HepG2 (cell line): ENCODE data around the gene AXIN2. TPM values are rescaled to one million over a fixed set of nuclear protein-coding genes. Genes with fewer than 3 reads are reported as not detected.
A peak's percentile ranks its signal among the peaks of the same experiment; 100 is the strongest.

Source experiments
- ATAC-seq: fragments of 200-7000 bp; cut with Tn5 transposase; 3 replicates; pipeline ENCODE4 v1.9.1; 2020; ENCODE audit warnings: mild to moderate bottlenecking, moderate library complexity
- BruUV-seq: library from RNA; stranded (reverse); fragments of 400-500 nt; replicated peaks from 2 replicates; lab custom pipeline; 2021; lab: Mats Ljungman, UMichigan
- CTCF ChIA-PET: fragments of 300-600 bp; formaldehyde crosslinking; extraction: SDS; loops from one replicate; lab custom pipeline; 2021; ENCODE audit warnings: low total read pairs, inconsistent platforms, low intra/inter-chr PET ratio; lab: Yijun Ruan, JAX
- POLR2A ChIA-PET: fragments of 350-600 bp; sonication (Branson Sonifier 250); formaldehyde crosslinking; loops from one replicate; lab custom pipeline; 2020; ENCODE audit warnings: antibody characterized with exemption, inconsistent platforms; lab: Yijun Ruan, JAX
- DNase-seq: peaks from one replicate; pipeline ENCODE4 v3.0.0-alpha.2; 2015; ENCODE audit warnings: low spot score
- FAIRE-seq: peaks from 3 replicates; lab custom pipeline; 2011; peaks lifted over from hg19 to GRCh38; lab: Jason Lieb, UNC
- H2AFZ ChIP-seq: one replicate; pipeline ENCODE4 v1.6.1; 2011; ENCODE audit warnings: low read length, inconsistent platforms
- H3K27ac ChIP-seq: fragments of 300-600 bp; 3 replicates; pipeline ENCODE4 v1.8.0; 2011; ENCODE audit warnings: mixed run types, mild to moderate bottlenecking, mixed read lengths, low read length, inconsistent platforms; ENCODE audit not compliant: insufficient read depth; ENCODE audit errors: extremely low read length
- H3K27me3 ChIP-seq, 2 experiments: fragments of 200-600 bp in 1 of 2; 2 replicates in 1 of 2; 3 replicates in 1 of 2; pipeline versions ENCODE4 v1.6.0 to v1.8.0; 2011; ENCODE audit warnings: low read length in 2 of 2, mild to moderate bottlenecking in 2 of 2, moderate library complexity in 2 of 2, inconsistent platforms in 1 of 2; ENCODE audit not compliant: insufficient read depth in 2 of 2, control insufficient read depth in 1 of 2
- H3K36me3 ChIP-seq, 2 experiments: fragments of 200-600 bp in 1 of 2; replicated peaks in 1 of 2; 2 replicates in 1 of 2; 3 replicates in 1 of 2; pipeline versions ENCODE4 v1.5.1 to v1.8.0; 2011; ENCODE audit warnings: low read length in 2 of 2, inconsistent platforms in 1 of 2; ENCODE audit not compliant: insufficient read depth in 2 of 2, control insufficient read depth in 1 of 2
- H3K4me1 ChIP-seq: 2 replicates; pipeline ENCODE4 v1.5.1; 2012; ENCODE audit warnings: low read length, inconsistent platforms; ENCODE audit not compliant: insufficient read depth
- H3K4me2 ChIP-seq: 2 replicates; pipeline ENCODE4 v1.6.0; 2011; ENCODE audit warnings: low read depth, low read length, inconsistent platforms
- H3K4me3 ChIP-seq, 3 experiments: fragments of 200-600 bp in 1 of 3; sonication (generic), shearing (Covaris generic) in 1 of 3; replicated peaks in 1 of 3; 2 replicates each; pipeline ENCODE4 v1.5.1; 2011 to 2016; ENCODE audit warnings: low read length in 3 of 3, inconsistent platforms in 2 of 3, low read depth in 2 of 3, mild to moderate bottlenecking in 2 of 3, control low read depth in 1 of 3, mixed read lengths in 1 of 3; ENCODE audit not compliant: insufficient read depth in 1 of 3
- H3K79me2 ChIP-seq: one replicate; pipeline ENCODE4 v1.6.1; 2011; ENCODE audit warnings: low read length, inconsistent platforms; ENCODE audit not compliant: insufficient read depth
- H3K9ac ChIP-seq: 2 replicates; pipeline ENCODE4 v1.6.0; 2011; ENCODE audit warnings: mild to moderate bottlenecking, low read depth, low read length, inconsistent platforms; ENCODE audit not compliant: insufficient read depth
- H3K9me3 ChIP-seq: 2 replicates; pipeline ENCODE4 v1.5.1; 2012; ENCODE audit warnings: mild to moderate bottlenecking, low read length
- H4K20me1 ChIP-seq: 2 replicates; pipeline ENCODE4 v1.6.0; 2011; ENCODE audit warnings: inconsistent platforms, mild to moderate bottlenecking, low read length, moderate library complexity; ENCODE audit not compliant: insufficient read depth
- AGO2 ChIP-seq: fragments of 200-400 bp; formaldehyde crosslinking; optimal IDR thresholded peaks from 2 replicates; pipeline ENCODE3; 2017; ENCODE audit warnings: mild to moderate bottlenecking, low read depth, low read length, moderate library complexity
- NR2F6 ChIP-seq, 2 experiments: IDR thresholded peaks; 2 replicates each; pipeline ENCODE4 v1.6.1; 2016; ENCODE audit warnings: antibody characterized with exemption in 1 of 2, mild to moderate bottlenecking in 1 of 2
- PITX1 ChIP-seq: sonication (generic); formaldehyde crosslinking; IDR thresholded peaks from 2 replicates; pipeline ENCODE4 v1.5.1; 2020; ENCODE audit warnings: mild to moderate bottlenecking, missing genetic modification reagents
- POLR2A ChIP-seq, 2 experiments: IDR thresholded peaks; 2 replicates each; pipeline ENCODE4 v1.6.1; 2011; ENCODE audit warnings: low read depth in 2 of 2, low read length in 2 of 2, mild to moderate bottlenecking in 1 of 2, moderate library complexity in 1 of 2; ENCODE audit not compliant: insufficient read depth in 1 of 2
- PPARG ChIP-seq: conservative IDR thresholded peaks from 2 replicates; pipeline ENCODE4 v1.6.1; 2016; ENCODE audit warnings: missing biosample characterization, missing genetic modification reagents
- RBM22 ChIP-seq: fragments of 200-400 bp; formaldehyde crosslinking; optimal IDR thresholded peaks from 2 replicates; pipeline ENCODE3; 2017; ENCODE audit warnings: mild to moderate bottlenecking, low read length, moderate library complexity
- ZBTB7A ChIP-seq: sonication (generic); formaldehyde crosslinking; IDR thresholded peaks from 2 replicates; pipeline ENCODE4 v1.8.0; 2022; ENCODE audit warnings: mild to moderate bottlenecking, missing genetic modification reagents
- WGBS: methylation state at CpG from one replicate; pipeline ENCODE4 v1.1.6; 2017; ENCODE audit warnings: low lambda C conversion rate; 5-methylcytosine and 5-hydroxymethylcytosine counted together
- in situ Hi-C: cut with HindIII; loops from 2 replicates; pipeline ENCODE4 v1.10.0; 2017; ENCODE audit warnings: low pct_unique_long_range_greater_than_20kb; ENCODE audit not compliant: extremely low pct_ligation_motif_present
- intact Hi-C: fragments of 100-400 bp; cut with micrococcal nuclease; formaldehyde crosslinking; loops from one replicate; pipeline ENCODE4 v1.10.0; 2022; ENCODE audit not compliant: unreplicated experiment
- polyA plus RNA-seq, 8 experiments: library from polyadenylated mRNA; depleted of rRNA in 3 of 8; stranded (reverse) in 7 of 8; unstranded in 1 of 8; fragments of >200 nt; fragmentation: Illumina TruSeq in 4 of 8; extraction: Trizol in 4 of 8; gene quantifications; 2 replicates each; pipeline versions ENCODE4 v1.2.1 to v1.2.3, GENCODE V29; 2011 to 2016; ENCODE audit warnings: low read depth in 4 of 8, missing spikeins in 1 of 8, mixed read lengths in 1 of 8; ENCODE audit not compliant: insufficient read depth in 1 of 8
- total RNA-seq, 5 experiments: library from RNA; depleted of rRNA; stranded (reverse); fragments of >200 nt; fragmentation: Illumina TruSeq; extraction: Trizol; gene quantifications; 2 replicates each; pipeline ENCODE4 v1.2.3, GENCODE V29; 2016; ENCODE audit warnings: low read depth in 1 of 5
- TF ChIP-seq, protein P1 (sequence below): sonication (generic); formaldehyde crosslinking; IDR thresholded peaks from 2 replicates; pipeline ENCODE4 v1.4.0; 2020; ENCODE audit warnings: missing genetic modification reagents
- TF ChIP-seq, protein P2 (sequence below): sonication (generic); formaldehyde crosslinking; IDR thresholded peaks from 2 replicates; pipeline ENCODE4 v1.8.1; 2022; ENCODE audit warnings: mild to moderate bottlenecking, missing genetic modification reagents

AXIN2 gene
- total and polyA plus RNA-seq, 2 of the 13 experiments (the other 11 are each of a cell fraction or from before 2014, with no cell fraction given): 58.6 to 63.4 TPM

DNA sequence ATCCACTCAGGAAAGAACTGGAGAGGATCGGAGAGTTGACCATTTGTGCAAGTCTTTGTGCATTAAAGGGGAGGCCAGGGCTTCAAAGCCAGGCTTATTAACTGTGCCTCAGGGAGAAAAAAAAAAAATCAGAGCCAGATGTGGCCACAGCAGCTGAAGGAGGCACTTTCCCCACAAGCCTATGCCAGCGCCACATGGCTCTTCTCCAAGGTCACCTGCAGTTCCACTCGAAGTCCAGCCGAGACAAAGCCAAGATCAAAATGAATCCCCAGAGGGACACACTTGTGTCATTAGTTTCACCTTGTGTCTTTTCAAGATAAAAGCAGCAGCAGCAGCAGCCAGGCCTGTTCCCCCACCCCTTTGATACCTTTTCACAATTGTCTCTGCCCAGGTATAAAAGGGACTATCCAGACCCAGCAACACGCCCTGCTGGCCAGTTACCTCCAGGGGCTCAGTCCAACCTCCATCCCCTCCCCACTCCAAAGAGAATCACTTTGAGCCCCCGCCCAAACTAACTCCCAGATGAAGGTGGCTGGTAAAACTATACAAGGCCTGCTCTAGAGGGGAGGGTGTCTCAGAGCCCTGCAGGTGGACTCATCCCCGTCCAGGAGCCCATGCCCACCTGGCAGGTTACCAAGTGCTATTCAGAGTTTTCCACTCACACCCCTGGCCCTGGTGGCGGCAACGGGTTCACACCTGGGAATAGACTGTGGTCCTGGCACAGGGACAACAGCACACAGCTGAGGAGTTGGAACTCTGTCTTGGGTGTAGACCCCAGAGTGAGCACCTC lies 29.2 kb downstream of the AXIN2 start (continued):
- TF ChIP-seq AGO2 (peak; percentile 40), PPARG (CRISPR knock-in tag) (no peak)
- TF ChIP-seq, protein P1, sequence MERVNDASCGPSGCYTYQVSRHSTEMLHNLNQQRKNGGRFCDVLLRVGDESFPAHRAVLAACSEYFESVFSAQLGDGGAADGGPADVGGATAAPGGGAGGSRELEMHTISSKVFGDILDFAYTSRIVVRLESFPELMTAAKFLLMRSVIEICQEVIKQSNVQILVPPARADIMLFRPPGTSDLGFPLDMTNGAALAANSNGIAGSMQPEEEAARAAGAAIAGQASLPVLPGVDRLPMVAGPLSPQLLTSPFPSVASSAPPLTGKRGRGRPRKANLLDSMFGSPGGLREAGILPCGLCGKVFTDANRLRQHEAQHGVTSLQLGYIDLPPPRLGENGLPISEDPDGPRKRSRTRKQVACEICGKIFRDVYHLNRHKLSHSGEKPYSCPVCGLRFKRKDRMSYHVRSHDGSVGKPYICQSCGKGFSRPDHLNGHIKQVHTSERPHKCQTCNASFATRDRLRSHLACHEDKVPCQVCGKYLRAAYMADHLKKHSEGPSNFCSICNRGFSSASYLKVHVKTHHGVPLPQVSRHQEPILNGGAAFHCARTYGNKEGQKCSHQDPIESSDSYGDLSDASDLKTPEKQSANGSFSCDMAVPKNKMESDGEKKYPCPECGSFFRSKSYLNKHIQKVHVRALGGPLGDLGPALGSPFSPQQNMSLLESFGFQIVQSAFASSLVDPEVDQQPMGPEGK (CRISPR knock-in tag): no peak

DNA sequence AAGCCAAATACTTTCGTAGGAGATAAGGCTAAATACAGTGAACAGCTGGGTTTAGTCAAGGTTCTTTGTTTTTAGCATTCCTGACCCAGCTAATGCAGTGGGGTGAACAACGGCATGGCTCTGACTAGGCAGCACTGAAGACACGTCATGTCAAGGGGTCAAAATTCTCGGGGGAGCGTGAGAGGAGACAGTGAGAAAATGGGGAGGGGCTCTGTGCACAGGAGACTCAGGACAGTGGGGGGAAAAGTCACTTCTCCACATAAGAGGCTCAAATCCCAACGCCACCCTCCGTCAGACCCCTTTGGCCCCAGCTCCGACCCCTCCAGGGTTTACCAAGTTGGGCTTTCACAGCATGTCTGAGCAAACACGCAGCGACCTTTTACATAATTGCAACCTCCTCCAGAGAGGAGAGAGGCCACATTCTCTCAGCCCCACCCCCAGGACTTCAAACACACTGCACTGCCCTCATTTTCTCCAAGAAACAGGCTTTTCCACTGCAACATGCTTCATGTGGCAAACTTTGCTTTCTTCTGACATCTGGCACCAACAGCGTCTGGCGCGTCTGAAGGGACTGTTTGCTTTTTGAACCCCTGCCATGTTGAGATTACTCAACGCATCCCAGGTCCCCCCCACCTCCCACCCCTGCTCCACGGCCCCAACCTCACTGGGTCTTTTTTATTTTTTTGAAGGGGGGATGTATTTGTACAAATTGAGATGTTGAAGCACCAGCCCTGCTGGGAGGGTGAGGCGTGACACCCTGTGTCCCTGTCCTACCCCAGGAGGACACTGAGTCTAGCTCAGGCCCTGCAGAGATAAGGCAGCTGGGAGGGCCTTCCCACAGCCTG lies 30.0 kb downstream of the AXIN2 start:
- intact Hi-C loops: no loop called here
- no peak overlapping the region for H3K4me2 ChIP-seq
- peaks cover 67% of the 10 kb centered on the region for H3K4me1 ChIP-seq
- H3K4me3 ChIP-seq: no peak overlapping the region
- ChIA-PET POLR2A (interaction anchor here (1.0 to 2.4 kb wide), 2 partner anchors 9 to 27 kb away, joined by 3 to 15 read pairs; no protein-coding TSS in a partner anchor), CTCF (interaction anchor here (1.5 kb wide), 1 partner anchor 23 kb away, joined by 3 read pairs; no protein-coding TSS in a partner anchor)
- 82% methylated on average over 16 of the region's 16 CpGs for WGBS
- H3K27ac ChIP-seq: no peak overlapping the region
- peaks cover 75% of the 10 kb centered on the region for H4K20me1 ChIP-seq
- no peak for DNase-seq
- ATAC-seq: peak; percentile 24
- FAIRE-seq: peak; percentile 46
- H3K36me3 ChIP-seq: peaks cover 58 to 78% of the 10 kb centered on the region in 2 experiments
- TF ChIP-seq, protein P2, sequence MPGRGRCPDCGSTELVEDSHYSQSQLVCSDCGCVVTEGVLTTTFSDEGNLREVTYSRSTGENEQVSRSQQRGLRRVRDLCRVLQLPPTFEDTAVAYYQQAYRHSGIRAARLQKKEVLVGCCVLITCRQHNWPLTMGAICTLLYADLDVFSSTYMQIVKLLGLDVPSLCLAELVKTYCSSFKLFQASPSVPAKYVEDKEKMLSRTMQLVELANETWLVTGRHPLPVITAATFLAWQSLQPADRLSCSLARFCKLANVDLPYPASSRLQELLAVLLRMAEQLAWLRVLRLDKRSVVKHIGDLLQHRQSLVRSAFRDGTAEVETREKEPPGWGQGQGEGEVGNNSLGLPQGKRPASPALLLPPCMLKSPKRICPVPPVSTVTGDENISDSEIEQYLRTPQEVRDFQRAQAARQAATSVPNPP (CRISPR knock-in tag): no peak
- TF ChIP-seq, protein P1 (CRISPR knock-in tag): peak; percentile 13; the same call in 1 of the 2 replicates
- TF ChIP-seq POLR2A (IDR thresholded peaks at IDR 0.05; ENCODE audit: insufficient read depth in 1 of 2, low read depth in 2 of 2, low read length in 2 of 2) (peak in 1 of 2 experiments; percentile 23; a peak in 1 of 4 replicates), ZBTB7A (peak; percentile 50; the same call in 1 of the 2 replicates), NR2F6 (IDR thresholded peaks at IDR 0.05) (peak; percentile 54), NR2F6 (CRISPR knock-in tag; IDR thresholded peaks at IDR 0.05) (0 out of 2 replicates have a peak, but pooled peaks have one; percentile 26), AGO2 (peak; percentile 52), PITX1 (CRISPR knock-in tag) (no peak), RBM22 (peak; percentile 75)
- H3K9me3 ChIP-seq: no peaks in the 10 kb centered on the region
- H3K9ac ChIP-seq: no peak overlapping the region
- in situ Hi-C loops: loop anchor here (25.0 kb wide), 1 partner anchor 631 kb away; no protein-coding TSS in a partner anchor
- H3K79me2 ChIP-seq: no peaks in the 10 kb centered on the region
- no peaks in the 10 kb centered on the region for H3K27me3 ChIP-seq
- no peak overlapping the region for H2AFZ ChIP-seq
- BruUV-seq: TSS peak; percentile 9
